GM12891 (cell line): ENCODE results near the gene QSOX2.

Source experiments
- PAX5 ChIP-seq: IDR thresholded peaks from 2 replicates; pipeline ENCODE4 v1.6.1; 2011; ENCODE audit warnings: low read length, moderate library complexity, mild to moderate bottlenecking; ENCODE audit not compliant: insufficient read depth, severe bottlenecking
- POLR2A ChIP-seq: IDR thresholded peaks from 2 replicates; pipeline ENCODE4 v1.6.1; 2011; ENCODE audit warnings: low read depth, low read length, control low read depth
- POLR2AphosphoS5 ChIP-seq: IDR thresholded peaks from 2 replicates; pipeline ENCODE4 v1.6.1; 2011; ENCODE audit warnings: low read depth, low read length, control low read depth
- SPI1 ChIP-seq: IDR thresholded peaks from 2 replicates; pipeline ENCODE4 v1.6.1; 2011; ENCODE audit warnings: low read depth, low read length, control low read depth
- TAF1 ChIP-seq: IDR thresholded peaks from 2 replicates; pipeline ENCODE4 v1.6.1; 2011; ENCODE audit warnings: low read depth, low read length, control low read depth

- TF ChIP-seq POLR2AphosphoS5 (no peak), POLR2A (no peak), PAX5 (no peak), SPI1 (no peak), TAF1 (no peak)
These were observed 47.0 kb downstream of the QSOX2 start for GRCh38 chr9:136198605-136199083.
